Prostate gland (tissue), 2 donors: ENCODE results near the gene CD3G. TPM values are rescaled to one million over a fixed set of nuclear protein-coding genes. Genes with fewer than 3 reads are reported as not detected.
A peak's percentile ranks its signal among the peaks of the same experiment; 100 is the strongest.

Source experiments
- DNase-seq: peaks from one replicate; pipeline ENCODE4 v3.0.0-alpha.2; 2019; ENCODE audit warnings: low spot score
- H3K27ac ChIP-seq, 2 donors: fragments of 200-600 bp; sonication (generic); 2 replicates each; pipeline ENCODE4 v1.5.1; 2017 to 2019
- H3K27me3 ChIP-seq: fragments of 200-600 bp; sonication (generic); replicated peaks from 2 replicates; pipeline ENCODE4 v1.5.1; 2019; ENCODE audit not compliant: insufficient read depth
- H3K36me3 ChIP-seq, 2 donors: fragments of 200-600 bp; sonication (generic); 1 replicate in 1 of 2; 2 replicates in 1 of 2; pipeline versions ENCODE4 v1.5.1 to v1.8.1; 2017 to 2019
- H3K4me1 ChIP-seq: fragments of 200-600 bp; sonication (generic); replicated peaks from 2 replicates; pipeline ENCODE4 v1.5.1; 2019
- H3K4me3 ChIP-seq, 2 donors: fragments of 200-600 bp; sonication (generic); 2 replicates each; pipeline ENCODE4 v1.5.1; 2017 to 2019
- H3K9me3 ChIP-seq: fragments of 200-600 bp; sonication (generic); 2 replicates; pipeline ENCODE4 v1.5.1; 2017
- CTCF ChIP-seq, 4 experiments: fragments of 200-600 bp in 2 of 4; fragments of 450-650 bp in 2 of 4; sonication (generic) in 2 of 4; IDR thresholded peaks; 1 replicate in 3 of 4; 2 replicates in 1 of 4; pipeline ENCODE4 v1.5.1; 2016 to 2019; ENCODE audit warnings: antibody characterized with exemption in 4 of 4, mild to moderate bottlenecking in 2 of 4, moderate library complexity in 2 of 4
- POLR2A ChIP-seq: fragments of 450-650 bp; IDR thresholded peaks from one replicate; pipeline ENCODE4 v1.6.1; 2016; ENCODE audit warnings: antibody characterized with exemption, mild to moderate bottlenecking
- POLR2AphosphoS5 ChIP-seq: sonication (generic); formaldehyde crosslinking; IDR thresholded peaks from one replicate; pipeline ENCODE4 v1.6.1; 2017; ENCODE audit warnings: antibody characterized with exemption
- WGBS: methylation state at CpG from one replicate; pipeline ENCODE4 v1.1.5; 2018; 5-methylcytosine and 5-hydroxymethylcytosine counted together
- intact Hi-C: fragments of 100-400 bp; cut with DNase I; formaldehyde crosslinking; loops from one replicate; pipeline ENCODE4 v1.14.2; 2022
- total RNA-seq, 2 donors: library from RNA; depleted of rRNA; stranded (reverse); fragments of >200 nt; gene quantifications; one replicate each; pipeline ENCODE4 v1.1.0, GENCODE V29; 2016

The CD3G gene
- total RNA-seq, 2 donors from 2014 or later: 1.2 to 1.7 TPM

- Histone ChIP-seq H3K4me1 (no peaks in the 10 kb centered on the region), H3K27ac (peak overlapping the region in 1 of 2 donors; percentile 9), H3K27me3 (no peaks in the 10 kb centered on the region), H3K4me3 (no peak overlapping the region), H3K36me3 (peaks cover 0 to 30% of the 10 kb centered on the region in 2 donors), H3K9me3 (no peaks in the 10 kb centered on the region)
- WGBS: 81% methylated on average over 4 of the region's 4 CpGs
- intact Hi-C loops: no loop called here
- peak; percentile 37 for DNase-seq
- TF ChIP-seq POLR2AphosphoS5: peak; percentile 71
- no peak for TF ChIP-seq POLR2A
Measured at GRCh38 chr11:118379497-118379896, 35.4 kb downstream of the CD3G start.

- intact Hi-C loops: no loop called here
- TF ChIP-seq POLR2A (no peak), POLR2AphosphoS5 (no peak), CTCF (IDR thresholded peaks at IDR 0.05) (no peak)
- Histone ChIP-seq H3K9me3 (no peaks in the 10 kb centered on the region), H3K27ac (no peak overlapping the region), H3K4me1 (no peaks in the 10 kb centered on the region), H3K36me3 (peaks cover 0 to 36% of the 10 kb centered on the region in 2 donors), H3K4me3 (no peak overlapping the region), H3K27me3 (no peaks in the 10 kb centered on the region)
- no peak for DNase-seq
Measured at GRCh38 chr11:118380571-118380970, 36.4 kb downstream of the CD3G start.

- H3K27ac ChIP-seq: no peak overlapping the region
- no peak overlapping the region for H3K4me3 ChIP-seq
- DNase-seq: no peak
- no peak for TF ChIP-seq POLR2A
- no peak for TF ChIP-seq POLR2AphosphoS5
- TF ChIP-seq CTCF (IDR thresholded peaks at IDR 0.05): no peak
- intact Hi-C loops: no loop called here
- H3K36me3 ChIP-seq: peaks cover 4 to 31% of the 10 kb centered on the region in 2 donors
- no peaks in the 10 kb centered on the region for H3K27me3 ChIP-seq
- H3K4me1 ChIP-seq: no peaks in the 10 kb centered on the region
- 89% methylated on average over 3 of the region's 3 CpGs for WGBS
- H3K9me3 ChIP-seq: no peaks in the 10 kb centered on the region
Measured at GRCh38 chr11:118382954-118383353, 38.8 kb downstream of the CD3G start.

GRCh38 chr11:118383657-118384056, 39.5 kb downstream of the CD3G start:
- intact Hi-C loops: no loop called here
- Histone ChIP-seq H3K27ac (no peak overlapping the region), H3K9me3 (no peaks in the 10 kb centered on the region), H3K4me1 (no peaks in the 10 kb centered on the region), H3K27me3 (no peaks in the 10 kb centered on the region), H3K4me3 (no peak overlapping the region), H3K36me3 (peaks cover 4 to 31% of the 10 kb centered on the region in 2 donors)
- DNase-seq: no peak
- TF ChIP-seq POLR2A (no peak), POLR2AphosphoS5 (no peak), CTCF (IDR thresholded peaks at IDR 0.05) (no peak)
- 92% methylated on average over 3 of the region's 3 CpGs for WGBS

- Histone ChIP-seq H3K27me3 (no peaks in the 10 kb centered on the region), H3K9me3 (no peaks in the 10 kb centered on the region), H3K36me3 (peaks cover 6 to 13% of the 10 kb centered on the region in 2 donors), H3K27ac (no peak overlapping the region), H3K4me1 (no peaks in the 10 kb centered on the region), H3K4me3 (no peak overlapping the region)
- TF ChIP-seq POLR2A (no peak), POLR2AphosphoS5 (no peak), CTCF (IDR thresholded peaks at IDR 0.05) (no peak)
- no peak for DNase-seq
- intact Hi-C loops: no loop called here
- WGBS: 89% methylated on average over 6 of the region's 6 CpGs
Measured at GRCh38 chr11:118396097-118396501, 52.0 kb downstream of the CD3G start.
